NK-92 (cell line): ENCODE measurements around the gene RALGAPB.

ENCODE experiments used
- DNase-seq: peaks from one replicate; lab custom pipeline; 2025; ENCODE audit not compliant: unreplicated experiment; lab: John Stamatoyannopoulos, UW

Gene RALGAPB

DNA sequence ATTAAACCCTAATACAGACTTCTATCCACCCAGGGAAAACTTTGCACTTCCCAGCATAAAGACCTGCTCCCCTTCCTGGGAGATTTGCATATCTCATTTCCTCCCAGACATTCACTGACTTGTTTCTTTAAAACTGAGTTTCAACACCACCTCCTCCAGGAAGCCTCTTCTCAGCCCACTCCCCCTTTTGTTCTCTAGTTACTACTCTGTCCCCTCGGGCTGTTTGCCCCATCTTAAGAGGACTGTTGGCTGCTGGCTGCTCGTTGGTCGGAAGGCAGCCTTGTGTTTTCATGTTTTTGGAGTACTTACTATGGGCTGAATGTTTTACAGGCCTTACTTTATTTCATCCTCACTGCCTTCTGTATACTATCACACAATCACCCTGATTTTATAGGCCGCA is 135.5 kb downstream of the RALGAPB start:
- no peak for DNase-seq

DNA sequence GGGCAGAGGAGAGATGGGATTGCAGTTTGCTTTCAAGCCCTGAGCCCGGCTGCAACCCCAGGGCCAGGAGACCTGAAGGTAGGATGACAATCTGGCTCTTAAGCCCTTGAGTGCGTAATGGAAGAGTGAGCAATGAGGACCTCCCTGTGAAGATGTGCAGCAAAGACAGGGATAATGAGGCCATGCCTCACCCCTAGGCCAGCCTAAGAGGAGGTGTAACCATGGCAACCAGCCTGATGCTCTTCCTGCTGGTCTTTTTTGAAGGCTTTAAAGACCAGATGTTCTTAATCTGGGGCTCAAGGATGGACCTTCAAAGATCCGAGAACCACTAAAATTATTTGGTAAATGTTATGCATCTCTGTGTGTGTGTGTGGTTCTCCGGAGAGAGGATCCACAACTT is 137.2 kb downstream of the RALGAPB start:
- DNase-seq: no peak

DNA sequence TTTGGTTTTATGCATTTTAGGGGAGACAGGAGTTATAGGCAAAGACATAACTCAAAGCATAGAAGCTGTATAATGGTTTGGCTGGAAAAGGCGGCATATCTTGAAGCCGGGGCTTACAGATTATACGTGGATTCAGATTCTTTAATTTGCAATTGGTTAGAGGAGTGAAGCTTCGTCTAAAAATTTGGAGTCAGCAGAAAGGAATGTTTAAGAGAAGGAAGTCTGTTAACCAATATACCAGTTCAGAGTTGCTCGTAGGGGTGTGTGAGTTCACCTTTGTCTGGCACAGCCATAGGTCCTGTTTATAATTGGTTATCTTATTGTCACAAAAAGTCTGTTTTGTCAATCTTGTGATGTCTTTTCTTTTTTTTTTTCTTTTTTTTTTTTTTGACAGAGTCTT is 137.9 kb downstream of the RALGAPB start:
- no peak for DNase-seq

DNA sequence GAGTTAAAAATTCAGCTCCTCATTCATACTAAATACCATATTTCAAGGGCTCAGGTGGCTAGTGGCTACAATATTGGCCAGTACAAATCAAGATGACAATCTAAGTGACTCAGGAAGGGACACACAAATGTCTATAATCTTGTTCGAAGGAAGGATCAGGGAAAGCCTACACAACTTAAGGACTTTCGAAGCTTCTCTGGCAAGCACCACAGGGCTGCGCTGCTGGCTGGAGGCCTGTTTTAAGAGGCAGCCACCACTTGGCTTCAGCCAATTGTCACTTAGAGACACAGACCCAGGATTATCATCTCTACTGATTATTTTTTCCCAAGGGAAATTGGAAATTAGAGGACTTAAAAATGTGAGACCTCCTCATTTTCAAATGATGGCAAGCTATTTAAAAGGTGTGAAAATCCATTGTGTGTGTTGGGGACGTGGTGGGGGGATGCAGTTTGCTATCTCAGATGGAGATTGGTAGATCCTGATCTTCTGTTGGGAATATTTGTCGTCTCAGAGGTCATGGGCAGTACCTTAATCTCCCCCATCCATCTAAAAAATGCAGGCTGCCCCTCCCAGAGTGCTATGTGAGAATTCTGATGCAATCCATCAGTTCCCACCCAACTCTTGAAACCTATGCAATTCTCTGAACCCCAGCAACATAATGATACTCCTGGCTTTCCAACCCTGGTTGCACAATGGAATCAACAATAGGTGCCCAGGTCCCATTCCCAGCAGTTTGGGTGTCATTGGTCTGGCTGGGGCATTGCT is 140.3 kb downstream of the RALGAPB start:
- DNase-seq: no peak

DNA sequence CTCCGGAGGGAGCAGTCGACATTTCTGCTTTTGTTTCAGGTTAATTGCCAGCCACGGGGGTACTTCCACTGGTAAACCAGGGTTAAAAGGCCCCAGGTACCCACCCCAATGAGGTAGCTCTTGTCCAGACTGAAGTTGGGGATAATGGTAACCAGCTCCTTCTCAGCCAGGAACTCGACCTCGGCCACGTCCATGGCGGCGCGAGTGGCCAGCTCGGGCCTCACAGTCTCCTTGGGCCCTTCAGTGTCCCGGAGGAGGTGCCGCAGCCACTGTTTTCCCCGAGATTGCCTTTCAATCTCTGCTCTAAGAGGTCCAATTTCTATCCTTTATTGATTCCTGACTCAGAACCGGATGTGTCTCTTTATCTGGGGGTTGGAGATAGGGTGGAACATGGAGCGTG is 142.6 kb downstream of the RALGAPB start:
- DNase-seq: no peak

- no peak for DNase-seq
Observed at GRCh38 chr20:38616457-38616856, 143.8 kb downstream of the RALGAPB start.

- DNase-seq: no peak
Observed at GRCh38 chr20:38617011-38617829, 144.6 kb downstream of the RALGAPB start.

DNA sequence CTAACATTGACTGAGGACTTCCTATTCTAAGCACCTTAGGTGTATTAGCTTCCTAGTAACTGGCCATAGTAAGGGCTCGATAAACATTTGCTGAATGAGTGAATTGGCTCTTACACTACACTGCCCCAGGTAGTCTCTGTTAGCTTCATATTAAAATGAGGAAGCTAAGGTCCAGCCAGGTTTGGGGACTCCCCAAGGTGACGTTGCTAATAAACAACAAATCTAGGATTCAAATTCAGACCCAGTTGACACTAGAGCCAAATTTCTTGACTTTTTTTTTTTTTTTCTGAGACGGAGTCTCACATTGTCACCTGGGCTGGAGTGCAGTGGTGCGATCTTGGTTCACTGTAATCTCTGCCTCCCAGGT is 145.2 kb downstream of the RALGAPB start:
- DNase-seq: no peak

- no peak for DNase-seq
Observed at GRCh38 chr20:38620441-38620840, 147.8 kb downstream of the RALGAPB start.

GRCh38 chr20:38623061-38623460 is 150.4 kb downstream of the RALGAPB start:
- no peak for DNase-seq

DNA sequence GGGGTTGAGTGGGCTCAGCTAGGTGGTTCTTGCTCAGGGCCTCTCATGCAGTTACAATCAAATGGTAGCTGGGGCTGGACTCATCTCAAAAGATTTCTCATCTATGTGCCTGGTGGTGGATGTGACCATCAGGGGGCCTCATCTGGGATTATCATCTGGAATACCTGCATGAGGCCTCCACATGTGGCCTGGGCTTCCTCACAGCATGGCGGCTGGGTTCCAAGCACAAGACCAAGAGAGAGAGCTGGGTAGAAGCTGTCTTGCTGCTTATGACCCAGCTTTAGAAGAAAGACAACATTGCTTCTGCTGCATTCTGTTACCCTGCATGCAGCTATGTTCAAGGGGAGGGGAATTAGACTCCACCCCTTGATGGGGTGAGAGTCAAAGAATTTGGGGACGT is 151.4 kb downstream of the RALGAPB start:
- no peak for DNase-seq

- no peak for DNase-seq
Observed at GRCh38 chr20:38625896-38626295, 153.3 kb downstream of the RALGAPB start.

DNA sequence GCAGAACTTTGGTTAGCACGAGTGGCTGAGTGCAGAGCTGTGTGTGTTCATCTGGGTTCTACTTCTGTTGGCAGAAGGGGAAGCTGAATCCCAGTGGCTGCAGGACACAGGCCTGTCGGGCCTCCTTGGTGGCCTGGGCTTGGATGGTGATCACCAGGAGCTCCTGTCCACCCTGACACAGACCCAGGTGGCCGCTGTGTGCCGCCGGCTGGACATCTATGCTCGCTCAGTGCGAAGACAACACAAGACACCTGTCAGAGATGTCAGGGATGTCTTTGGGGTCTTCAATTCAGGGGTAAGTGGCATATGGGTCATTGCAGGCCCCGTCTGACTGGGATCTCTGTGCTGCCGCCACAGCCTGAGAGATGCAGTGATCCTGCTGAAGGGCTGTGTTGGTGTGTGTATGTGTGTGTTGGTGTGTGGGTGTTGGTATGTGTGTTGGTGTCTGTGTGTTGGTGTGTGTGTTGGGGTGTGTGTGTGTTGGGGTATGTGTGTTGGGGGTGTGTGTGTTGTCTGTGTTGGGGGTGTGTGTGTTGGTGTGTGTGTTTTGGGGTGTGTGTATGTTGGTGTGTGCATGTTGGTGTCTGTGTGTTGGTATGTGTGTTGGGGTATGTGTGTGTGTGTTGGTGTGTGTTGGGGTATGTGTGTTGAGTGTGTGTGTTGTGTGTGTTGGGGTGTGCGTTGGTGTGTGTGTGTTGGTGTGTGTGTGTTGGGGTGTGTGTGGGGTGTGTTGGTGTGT is 154.4 kb downstream of the RALGAPB start:
- DNase-seq: no peak
